HepG2 (cell line): ENCODE measurements around the gene PMS2. TPM values are rescaled to one million over a fixed set of nuclear protein-coding genes. Genes with fewer than 3 reads are reported as not detected.

Experiments used
- ATAC-seq: fragments of 200-7000 bp; cut with Tn5 transposase; 3 replicates; pipeline ENCODE4 v1.9.1; 2020; ENCODE audit warnings: mild to moderate bottlenecking, moderate library complexity
- BruUV-seq: library from RNA; stranded (reverse); fragments of 400-500 nt; replicated peaks from 2 replicates; lab custom pipeline; 2021; lab: Mats Ljungman, UMichigan
- CTCF ChIA-PET: fragments of 300-600 bp; formaldehyde crosslinking; extraction: SDS; loops from one replicate; lab custom pipeline; 2021; ENCODE audit warnings: low total read pairs, inconsistent platforms, low intra/inter-chr PET ratio; lab: Yijun Ruan, JAX
- POLR2A ChIA-PET: fragments of 350-600 bp; sonication (Branson Sonifier 250); formaldehyde crosslinking; loops from one replicate; lab custom pipeline; 2020; ENCODE audit warnings: antibody characterized with exemption, inconsistent platforms; lab: Yijun Ruan, JAX
- DNase-seq: peaks from one replicate; pipeline ENCODE4 v3.0.0-alpha.2; 2015; ENCODE audit warnings: low spot score
- FAIRE-seq: peaks from 3 replicates; lab custom pipeline; 2011; peaks lifted over from hg19 to GRCh38; lab: Jason Lieb, UNC
- H2AFZ ChIP-seq: one replicate; pipeline ENCODE4 v1.6.1; 2011; ENCODE audit warnings: low read length, inconsistent platforms
- H3K27ac ChIP-seq: fragments of 300-600 bp; 3 replicates; pipeline ENCODE4 v1.8.0; 2011; ENCODE audit warnings: mixed run types, mild to moderate bottlenecking, mixed read lengths, low read length, inconsistent platforms; ENCODE audit not compliant: insufficient read depth; ENCODE audit errors: extremely low read length
- H3K27me3 ChIP-seq, 2 experiments: fragments of 200-600 bp in 1 of 2; 2 replicates in 1 of 2; 3 replicates in 1 of 2; pipeline versions ENCODE4 v1.6.0 to v1.8.0; 2011; ENCODE audit warnings: low read length in 2 of 2, mild to moderate bottlenecking in 2 of 2, moderate library complexity in 2 of 2, inconsistent platforms in 1 of 2; ENCODE audit not compliant: insufficient read depth in 2 of 2, control insufficient read depth in 1 of 2
- H3K36me3 ChIP-seq, 2 experiments: fragments of 200-600 bp in 1 of 2; replicated peaks in 1 of 2; 2 replicates in 1 of 2; 3 replicates in 1 of 2; pipeline versions ENCODE4 v1.5.1 to v1.8.0; 2011; ENCODE audit warnings: low read length in 2 of 2, inconsistent platforms in 1 of 2; ENCODE audit not compliant: insufficient read depth in 2 of 2, control insufficient read depth in 1 of 2
- H3K4me1 ChIP-seq: 2 replicates; pipeline ENCODE4 v1.5.1; 2012; ENCODE audit warnings: low read length, inconsistent platforms; ENCODE audit not compliant: insufficient read depth
- H3K4me2 ChIP-seq: 2 replicates; pipeline ENCODE4 v1.6.0; 2011; ENCODE audit warnings: low read depth, low read length, inconsistent platforms
- H3K4me3 ChIP-seq, 3 experiments: fragments of 200-600 bp in 1 of 3; sonication (generic), shearing (Covaris generic) in 1 of 3; replicated peaks in 1 of 3; 2 replicates each; pipeline ENCODE4 v1.5.1; 2011 to 2016; ENCODE audit warnings: low read length in 3 of 3, inconsistent platforms in 2 of 3, low read depth in 2 of 3, mild to moderate bottlenecking in 2 of 3, control low read depth in 1 of 3, mixed read lengths in 1 of 3; ENCODE audit not compliant: insufficient read depth in 1 of 3
- H3K79me2 ChIP-seq: one replicate; pipeline ENCODE4 v1.6.1; 2011; ENCODE audit warnings: low read length, inconsistent platforms; ENCODE audit not compliant: insufficient read depth
- H3K9ac ChIP-seq: 2 replicates; pipeline ENCODE4 v1.6.0; 2011; ENCODE audit warnings: mild to moderate bottlenecking, low read depth, low read length, inconsistent platforms; ENCODE audit not compliant: insufficient read depth
- H3K9me3 ChIP-seq: 2 replicates; pipeline ENCODE4 v1.5.1; 2012; ENCODE audit warnings: mild to moderate bottlenecking, low read length
- H4K20me1 ChIP-seq: 2 replicates; pipeline ENCODE4 v1.6.0; 2011; ENCODE audit warnings: inconsistent platforms, mild to moderate bottlenecking, low read length, moderate library complexity; ENCODE audit not compliant: insufficient read depth
- ARNT2 ChIP-seq: sonication (generic); formaldehyde crosslinking; IDR thresholded peaks from 2 replicates; pipeline ENCODE4 v1.8.0; 2022; ENCODE audit warnings: mild to moderate bottlenecking, low read depth, missing genetic modification reagents, moderate library complexity
- MAFF ChIP-seq: IDR thresholded peaks from 2 replicates; pipeline ENCODE4 v1.6.1; 2011; ENCODE audit warnings: low read depth, low read length, improper control_type of control experiment
- NCOR1 ChIP-seq: fragments of 200-600 bp; sonication (generic); IDR thresholded peaks from 2 replicates; pipeline ENCODE4 v1.7.0; 2017; ENCODE audit warnings: antibody characterized with exemption, low read length, borderline replicate concordance
- PCBP1 ChIP-seq: fragments of 200-400 bp; formaldehyde crosslinking; IDR thresholded peaks from 2 replicates; pipeline ENCODE4 v1.6.1; 2017; ENCODE audit warnings: mild to moderate bottlenecking, low read depth, low read length, borderline replicate concordance
- POLR2A ChIP-seq, 2 experiments: IDR thresholded peaks; 2 replicates each; pipeline ENCODE4 v1.6.1; 2011; ENCODE audit warnings: low read depth in 2 of 2, low read length in 2 of 2, mild to moderate bottlenecking in 1 of 2, moderate library complexity in 1 of 2; ENCODE audit not compliant: insufficient read depth in 1 of 2
- POLR2G ChIP-seq: fragments of 200-400 bp; formaldehyde crosslinking; IDR thresholded peaks from 2 replicates; pipeline ENCODE4 v1.6.1; 2018; ENCODE audit warnings: mild to moderate bottlenecking, low read depth, low read length, moderate library complexity
- RBM22 ChIP-seq: fragments of 200-400 bp; formaldehyde crosslinking; optimal IDR thresholded peaks from 2 replicates; pipeline ENCODE3; 2017; ENCODE audit warnings: mild to moderate bottlenecking, low read length, moderate library complexity
- ZNF10 ChIP-seq: sonication (generic); formaldehyde crosslinking; IDR thresholded peaks from 2 replicates; pipeline ENCODE4 v1.4.0; 2020; ENCODE audit warnings: mild to moderate bottlenecking, low read depth, missing genetic modification reagents, borderline replicate concordance
- ZNF138 ChIP-seq: sonication (generic); formaldehyde crosslinking; IDR thresholded peaks from 2 replicates; pipeline ENCODE4 v1.5.0; 2020; ENCODE audit warnings: mild to moderate bottlenecking, low read depth, missing genetic modification reagents
- ZNF34 ChIP-seq: sonication (generic); formaldehyde crosslinking; IDR thresholded peaks from 2 replicates; pipeline ENCODE4 v1.4.0; 2020; ENCODE audit warnings: mild to moderate bottlenecking, missing genetic modification reagents, borderline replicate concordance
- ZNF484 ChIP-seq: sonication (generic); formaldehyde crosslinking; IDR thresholded peaks from 2 replicates; pipeline ENCODE4 v1.5.1; 2020; ENCODE audit warnings: mild to moderate bottlenecking, low read depth, missing genetic modification reagents, borderline replicate concordance
- WGBS: methylation state at CpG from one replicate; pipeline ENCODE4 v1.1.6; 2017; ENCODE audit warnings: low lambda C conversion rate; 5-methylcytosine and 5-hydroxymethylcytosine counted together
- in situ Hi-C: cut with HindIII; loops from 2 replicates; pipeline ENCODE4 v1.10.0; 2017; ENCODE audit warnings: low pct_unique_long_range_greater_than_20kb; ENCODE audit not compliant: extremely low pct_ligation_motif_present
- intact Hi-C: fragments of 100-400 bp; cut with micrococcal nuclease; formaldehyde crosslinking; loops from one replicate; pipeline ENCODE4 v1.10.0; 2022; ENCODE audit not compliant: unreplicated experiment
- polyA plus RNA-seq, 8 experiments: library from polyadenylated mRNA; depleted of rRNA in 3 of 8; stranded (reverse) in 7 of 8; unstranded in 1 of 8; fragments of >200 nt; fragmentation: Illumina TruSeq in 4 of 8; extraction: Trizol in 4 of 8; gene quantifications; 2 replicates each; pipeline versions ENCODE4 v1.2.1 to v1.2.3, GENCODE V29; 2011 to 2016; ENCODE audit warnings: low read depth in 4 of 8, missing spikeins in 1 of 8, mixed read lengths in 1 of 8; ENCODE audit not compliant: insufficient read depth in 1 of 8
- total RNA-seq, 5 experiments: library from RNA; depleted of rRNA; stranded (reverse); fragments of >200 nt; fragmentation: Illumina TruSeq; extraction: Trizol; gene quantifications; 2 replicates each; pipeline ENCODE4 v1.2.3, GENCODE V29; 2016; ENCODE audit warnings: low read depth in 1 of 5
- TF ChIP-seq, protein P1 (sequence below): sonication (generic); formaldehyde crosslinking; IDR thresholded peaks from 2 replicates; pipeline ENCODE4 v1.4.0; 2020; ENCODE audit warnings: missing genetic modification reagents

PMS2 gene
- total and polyA plus RNA-seq, 2 of the 13 experiments (the other 11 are each of a cell fraction or from before 2014, with no cell fraction given) = 6.3 to 11.4 TPM

DNA sequence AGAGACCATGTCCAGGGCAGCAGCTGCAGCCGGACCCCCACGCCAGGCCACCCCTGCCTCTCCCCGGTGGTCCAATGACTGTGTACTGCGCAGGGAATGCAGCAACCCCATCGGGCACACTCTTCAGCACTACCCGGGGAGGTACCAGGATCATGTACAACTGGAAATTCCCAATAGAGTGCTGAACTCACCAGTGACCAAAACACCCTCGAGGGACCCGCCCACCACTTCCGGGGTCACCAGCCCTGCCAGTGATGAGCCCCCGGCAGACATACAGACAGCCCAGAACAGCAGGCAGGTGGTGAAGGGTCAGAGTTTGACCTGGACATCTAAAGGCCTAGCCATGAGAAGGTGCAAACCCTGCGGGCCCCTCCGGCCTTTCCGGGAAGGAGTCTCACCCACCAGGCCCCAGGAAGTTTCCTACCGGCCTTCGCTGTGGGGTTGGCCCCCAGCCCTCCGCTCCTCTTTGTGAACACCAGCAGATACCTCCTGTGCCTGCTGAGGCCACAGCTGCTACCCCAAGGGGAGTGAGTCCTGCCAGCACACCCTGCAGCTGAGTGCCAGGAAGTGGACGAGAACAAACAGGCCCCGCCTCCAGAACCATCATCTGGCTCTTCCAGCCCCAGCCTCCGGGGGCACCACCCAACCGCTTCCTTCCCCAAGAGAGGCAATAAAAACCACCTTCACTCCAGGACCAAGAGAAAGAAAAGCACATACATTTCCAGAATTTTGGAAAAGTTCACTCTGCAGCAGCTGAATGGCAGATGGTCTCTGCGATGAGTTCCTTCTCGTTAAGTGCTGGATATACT lies 17.4 kb upstream of the PMS2 start (continued):
- TF ChIP-seq ZNF138 (CRISPR knock-in tag) = no peak
- no peak for TF ChIP-seq ZNF10
- no peak for TF ChIP-seq ZNF34 (CRISPR knock-in tag)
- TF ChIP-seq NCOR1 = no peak
- no peak for TF ChIP-seq MAFF
- TF ChIP-seq, protein P1, sequence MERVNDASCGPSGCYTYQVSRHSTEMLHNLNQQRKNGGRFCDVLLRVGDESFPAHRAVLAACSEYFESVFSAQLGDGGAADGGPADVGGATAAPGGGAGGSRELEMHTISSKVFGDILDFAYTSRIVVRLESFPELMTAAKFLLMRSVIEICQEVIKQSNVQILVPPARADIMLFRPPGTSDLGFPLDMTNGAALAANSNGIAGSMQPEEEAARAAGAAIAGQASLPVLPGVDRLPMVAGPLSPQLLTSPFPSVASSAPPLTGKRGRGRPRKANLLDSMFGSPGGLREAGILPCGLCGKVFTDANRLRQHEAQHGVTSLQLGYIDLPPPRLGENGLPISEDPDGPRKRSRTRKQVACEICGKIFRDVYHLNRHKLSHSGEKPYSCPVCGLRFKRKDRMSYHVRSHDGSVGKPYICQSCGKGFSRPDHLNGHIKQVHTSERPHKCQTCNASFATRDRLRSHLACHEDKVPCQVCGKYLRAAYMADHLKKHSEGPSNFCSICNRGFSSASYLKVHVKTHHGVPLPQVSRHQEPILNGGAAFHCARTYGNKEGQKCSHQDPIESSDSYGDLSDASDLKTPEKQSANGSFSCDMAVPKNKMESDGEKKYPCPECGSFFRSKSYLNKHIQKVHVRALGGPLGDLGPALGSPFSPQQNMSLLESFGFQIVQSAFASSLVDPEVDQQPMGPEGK (CRISPR knock-in tag) = 0 out of 2 replicates have a peak, but pooled peaks have one; percentile 23
- TF ChIP-seq ARNT2 (CRISPR knock-in tag) = no peak
- no peak for TF ChIP-seq ZNF484 (CRISPR knock-in tag)

DNA sequence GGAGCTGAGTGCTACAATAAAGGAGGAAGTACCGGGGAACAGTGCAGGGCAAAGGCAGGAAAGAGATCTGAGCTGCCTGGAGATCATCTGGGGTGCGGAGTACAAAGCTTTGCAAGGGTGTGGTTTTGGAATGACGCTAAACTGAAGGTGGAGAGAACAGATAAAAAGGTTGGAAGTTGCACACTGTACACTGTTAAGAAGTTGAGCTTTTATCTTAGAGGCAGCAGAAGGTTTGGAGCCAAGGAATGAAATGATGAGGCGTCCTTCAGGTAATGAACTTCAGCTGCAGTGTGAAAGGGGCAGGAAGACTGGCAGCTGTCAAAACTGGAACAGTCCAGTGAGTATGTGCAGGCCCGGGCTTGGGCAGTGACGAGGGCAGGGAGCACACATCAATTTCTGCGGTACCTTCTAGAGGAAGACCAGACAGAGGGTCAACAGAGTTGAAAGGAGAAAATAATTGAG lies 15.2 kb upstream of the PMS2 start:
- in situ Hi-C loops = no loop called here

More for the DNA sequence above, 15.2 kb upstream of the PMS2 start:
- no peaks in the 10 kb centered on the region for H4K20me1 ChIP-seq
- no peak overlapping the region for H3K27ac ChIP-seq
- ChIA-PET CTCF (no interaction called here), POLR2A (interaction anchor here (0.5 to 1.6 kb wide), 3 partner anchors 8 to 326 kb away, joined by 3 to 5 read pairs (median 3); no protein-coding TSS in a partner anchor)
- DNase-seq (no peak), ATAC-seq (no peak)
- no peak overlapping the region for H3K4me3 ChIP-seq
- H3K9ac ChIP-seq = no peak overlapping the region
- TSS peak; percentile 65 for BruUV-seq
- H3K27me3 ChIP-seq = no peaks in the 10 kb centered on the region
- TF ChIP-seq POLR2G (0 out of 2 replicates have a peak, but pooled peaks have one; percentile 13), POLR2A (IDR thresholded peaks at IDR 0.05; ENCODE audit: insufficient read depth in 1 of 2, low read depth in 2 of 2, low read length in 2 of 2) (0 out of 4 replicates have a peak, but pooled peaks of 1 of the 2 experiments have one; percentile 32), PCBP1 (no peak), RBM22 (peak; percentile 89)
- TF ChIP-seq, all 625 proteins: peak for 3
- 95% methylated on average over 7 of the region's 7 CpGs for WGBS
- FAIRE-seq = no peak
- Histone ChIP-seq H3K9me3 (no peaks in the 10 kb centered on the region), H3K79me2 (no peaks in the 10 kb centered on the region), H2AFZ (no peak overlapping the region), H3K36me3 (peaks cover 44 to 96% of the 10 kb centered on the region in 2 experiments), H3K4me2 (no peak overlapping the region), H3K4me1 (no peaks in the 10 kb centered on the region)
- intact Hi-C loops = no loop called here
